Activated CD8-positive, alpha-beta T cell treated with anti-CD3 and anti-CD28 coated beads for 36 hours (primary cell): ENCODE measurements around the gene IGF2R. TPM values are rescaled to one million over a fixed set of nuclear protein-coding genes. Genes with fewer than 3 reads are reported as not detected.

Experiments
- ATAC-seq: fragments of 200-7000 bp; cut with Tn5 transposase; one replicate; pipeline ENCODE4 v1.10.0; 2021; ENCODE audit warnings: mild to moderate bottlenecking, moderate library complexity
- CTCF ChIA-PET: fragments of 350-600 bp; sonication (Branson Sonifier 250); formaldehyde crosslinking; loops from one replicate; lab custom pipeline; 2021; ENCODE audit warnings: antibody characterized with exemption; lab: Charles Lee
- POLR2A ChIA-PET: fragments of 350-600 bp; sonication (Branson Sonifier 250); formaldehyde crosslinking; loops from one replicate; lab custom pipeline; 2021; ENCODE audit warnings: antibody characterized with exemption; lab: Charles Lee
- DNase-seq: peaks from one replicate; pipeline ENCODE4 v3.0.0-alpha.2; 2020
- H3K27ac Mint-ChIP-seq: one replicate; pipeline ENCODE4 v1.8.0; 2021; ENCODE audit warnings: mild to moderate bottlenecking, mixed read lengths
- H3K27me3 Mint-ChIP-seq: one replicate; pipeline ENCODE4 v1.8.0; 2021; ENCODE audit warnings: mixed read lengths
- H3K36me3 Mint-ChIP-seq: one replicate; pipeline ENCODE4 v1.8.0; 2021; ENCODE audit warnings: low read depth, mixed read lengths
- H3K4me1 Mint-ChIP-seq: one replicate; pipeline ENCODE4 v1.8.0; 2021; ENCODE audit warnings: low read depth, mixed read lengths
- H3K4me3 Mint-ChIP-seq: one replicate; pipeline ENCODE4 v1.8.0; 2021; ENCODE audit warnings: mild to moderate bottlenecking, moderate library complexity, mixed read lengths
- H3K9me3 Mint-ChIP-seq: one replicate; pipeline ENCODE4 v1.8.0; 2021; ENCODE audit warnings: mixed read lengths
- CTCF ChIP-seq: fragments of 200-600 bp; IDR thresholded peaks from one replicate; pipeline ENCODE4 v1.8.0; 2022; ENCODE audit warnings: antibody characterized with exemption, mild to moderate bottlenecking
- intact Hi-C: fragments of 100-400 bp; cut with micrococcal nuclease; formaldehyde crosslinking; loops from one replicate; pipeline ENCODE4 v1.10.0; 2022
- total RNA-seq, 2 experiments: library from RNA; stranded (reverse); gene quantifications; one replicate each; pipeline ENCODE4 v1.2.3, GENCODE V29; 2021

Gene IGF2R
- total RNA-seq, 2 experiments from 2014 or later: 81.7 to 82.4 TPM

- Mint-ChIP-seq H3K9me3 (no peaks in the 10 kb centered on the region), H3K27me3 (no peaks in the 10 kb centered on the region), H3K27ac (peak overlapping the region; percentile 98), H3K4me1 (peaks cover 95% of the 10 kb centered on the region), H3K4me3 (peak overlapping the region; percentile 78), H3K36me3 (peaks cover 38% of the 10 kb centered on the region)
- CTCF ChIA-PET: interaction anchor here (0.5 to 1.2 kb wide), 2 partner anchors 27 to 867 kb away, joined by 3 read pairs; no protein-coding TSS in a partner anchor
- no peak for DNase-seq
- POLR2A ChIA-PET: interaction anchor here (0.6 to 2.3 kb wide), 5 partner anchors 10 to 408 kb away, joined by 3 to 8 read pairs (median 4); partner anchors contain the start of gene WTAP
- ATAC-seq: no peak
- TF ChIP-seq CTCF: no peak
- intact Hi-C loops: loop anchor here (10.0 kb wide), 1 partner anchor 252 kb away; the partner anchor contains the start of gene WTAP
Measured at GRCh38 chr6:159976686-159977254, 7.9 kb downstream of the IGF2R start.

DNA sequence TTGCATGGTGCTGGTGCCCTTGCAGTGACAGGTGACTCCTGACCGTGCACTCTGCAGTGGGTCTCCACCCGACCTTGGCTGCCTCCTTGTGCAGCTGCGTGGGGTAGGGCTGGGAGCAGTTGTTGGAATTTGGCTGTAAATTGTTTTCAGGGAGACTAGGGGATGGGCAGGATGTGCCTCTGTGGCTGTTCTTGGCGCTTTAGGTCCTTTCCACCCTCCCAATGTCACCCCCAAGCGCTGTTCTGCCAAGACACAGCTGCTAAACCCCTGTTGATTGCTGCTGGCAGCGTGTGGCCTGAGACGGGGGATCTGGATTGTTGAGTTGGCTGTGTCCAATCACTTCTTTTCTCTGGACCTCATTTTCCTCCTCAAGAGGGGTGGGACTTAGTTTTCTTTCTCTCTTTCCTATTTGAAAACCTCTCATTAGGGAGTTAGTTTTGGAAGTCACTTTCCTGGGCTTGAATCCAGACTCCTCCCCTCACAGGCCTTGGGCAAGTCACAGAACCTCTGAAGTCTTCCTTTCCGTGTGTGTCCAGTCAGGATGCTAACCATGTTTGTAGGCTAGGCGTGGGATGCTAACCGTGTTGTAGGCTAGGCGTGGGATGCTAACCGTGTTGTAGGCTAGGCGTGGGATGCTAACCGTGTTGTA lies 8.5 kb downstream of the IGF2R start:
- H3K4me3 Mint-ChIP-seq: peak overlapping the region; percentile 78
- no peaks in the 10 kb centered on the region for H3K9me3 Mint-ChIP-seq
- H3K27ac Mint-ChIP-seq: peak overlapping the region; percentile 98
- ATAC-seq: no peak
- CTCF ChIA-PET: no interaction called here
- H3K4me1 Mint-ChIP-seq: peaks cover 95% of the 10 kb centered on the region
- peaks cover 34% of the 10 kb centered on the region for H3K36me3 Mint-ChIP-seq
- POLR2A ChIA-PET: interaction anchor here (0.6 to 6.6 kb wide), 4 partner anchors 8 to 251 kb away, joined by 3 to 57 read pairs (median 6); partner anchors contain the start of genes IGF2R and WTAP
- no peak for TF ChIP-seq CTCF
- no peaks in the 10 kb centered on the region for H3K27me3 Mint-ChIP-seq
- intact Hi-C loops: loop anchor here (10.0 kb wide), 1 partner anchor 253 kb away; the partner anchor contains the start of gene WTAP
- DNase-seq: no peak

GRCh38 chr6:159977904-159978268 lies 9.0 kb downstream of the IGF2R start:
- ChIA-PET POLR2A (interaction anchor here (1.1 to 6.6 kb wide), 4 partner anchors 9 to 251 kb away, joined by 3 to 57 read pairs (median 6); partner anchors contain the start of genes IGF2R and WTAP), CTCF (interaction anchor here (1.7 kb wide), 1 partner anchor 12 kb away, joined by 5 read pairs; no protein-coding TSS in a partner anchor)
- no peaks in the 10 kb centered on the region for H3K27me3 Mint-ChIP-seq
- TF ChIP-seq CTCF: no peak
- peak overlapping the region; percentile 78 for H3K4me3 Mint-ChIP-seq
- H3K36me3 Mint-ChIP-seq: peaks cover 30% of the 10 kb centered on the region
- ATAC-seq: no peak
- intact Hi-C loops: loop anchor here (10.0 kb wide), 1 partner anchor 253 kb away; the partner anchor contains the start of gene WTAP
- no peak for DNase-seq
- H3K27ac Mint-ChIP-seq: peak overlapping the region; percentile 98
- peaks cover 95% of the 10 kb centered on the region for H3K4me1 Mint-ChIP-seq
- H3K9me3 Mint-ChIP-seq: no peaks in the 10 kb centered on the region

DNA sequence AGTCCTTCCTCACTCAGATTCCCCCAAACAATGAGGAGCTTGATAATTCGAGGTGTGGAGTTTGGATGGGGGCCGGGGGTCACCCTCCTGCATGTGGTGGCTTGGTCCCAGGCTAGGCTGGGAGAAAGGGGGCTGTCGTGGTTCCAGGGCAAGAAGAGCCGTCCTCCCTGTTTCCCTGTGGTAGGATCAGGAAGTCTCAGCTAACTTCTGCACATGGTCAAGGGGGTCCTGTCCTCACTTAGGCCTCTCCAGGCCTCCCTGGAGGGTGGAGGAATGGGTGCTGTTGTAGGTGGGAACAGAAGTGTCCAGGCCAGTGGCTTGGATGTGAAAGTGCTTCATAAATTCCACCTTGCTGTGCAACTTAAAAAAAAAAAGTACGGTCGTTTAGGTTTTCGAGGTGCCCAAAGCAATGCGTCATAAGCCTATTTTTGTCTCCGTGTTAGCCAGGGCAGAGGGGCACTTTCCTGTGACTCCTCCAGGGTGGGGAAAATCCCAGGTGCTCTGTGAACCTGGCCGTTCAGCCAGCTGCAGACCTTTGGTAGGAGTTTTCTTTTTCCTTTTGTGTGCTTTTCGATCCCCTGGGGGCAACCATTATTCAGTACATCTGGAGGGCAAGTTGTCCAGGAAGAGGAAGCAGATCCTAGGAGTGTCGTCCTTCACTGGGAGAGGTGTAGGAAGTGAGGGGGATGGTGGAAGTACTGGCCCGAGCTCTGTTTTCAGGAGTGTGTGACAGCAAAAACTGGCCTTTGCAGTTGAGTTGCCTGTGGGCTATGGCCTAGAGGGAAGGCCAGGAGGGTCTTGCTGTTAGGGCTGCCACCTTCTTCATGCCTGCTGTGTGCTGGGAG lies 9.6 kb downstream of the IGF2R start:
- H3K9me3 Mint-ChIP-seq: no peaks in the 10 kb centered on the region
- H3K27ac Mint-ChIP-seq: peak overlapping the region; percentile 98
- no peak for TF ChIP-seq CTCF
- peaks cover 27% of the 10 kb centered on the region for H3K36me3 Mint-ChIP-seq
- DNase-seq (peak; percentile 84), ATAC-seq (peak; percentile 46)
- CTCF ChIA-PET: interaction anchor here (0.6 to 1.7 kb wide), 3 partner anchors 9 to 49 kb away, joined by 3 to 5 read pairs (median 4); partner anchors contain the start of gene IGF2R
- peaks cover 95% of the 10 kb centered on the region for H3K4me1 Mint-ChIP-seq
- POLR2A ChIA-PET: interaction anchor here (0.6 to 6.6 kb wide), 8 partner anchors 9 to 1003 kb away, joined by 3 to 57 read pairs (median 3); partner anchors contain the start of genes IGF2R and PNLDC1
- peak overlapping the region; percentile 78 for H3K4me3 Mint-ChIP-seq
- intact Hi-C loops: loop anchor here (10.0 kb wide), 1 partner anchor 254 kb away; the partner anchor contains the start of gene WTAP
- H3K27me3 Mint-ChIP-seq: no peaks in the 10 kb centered on the region
